HG03354 (cell line): ENCODE data around the gene GNG8.
A peak's percentile ranks its signal among the peaks of the same experiment; 100 is the strongest.
"Not testable (repeated sequence)": the region's sequence is repeated elsewhere in the genome, so short reads cannot be mapped to it uniquely, and the experiment has no call there.

Source experiments
- ATAC-seq: cut with Tn5 transposase; IDR thresholded peaks from one replicate; pipeline ENCODE4 v1.9.1; 2021; ENCODE audit warnings: mild to moderate bottlenecking; ENCODE audit not compliant: unreplicated experiment, poor library complexity, severe bottlenecking

GNG8 gene

GRCh38 chr19:46648060-46648960, 12.3 kb upstream of the GNG8 start:
- no peak for ATAC-seq

- no peak for ATAC-seq
Measured at GRCh38 chr19:46646402-46646801, 10.4 kb upstream of the GNG8 start.

DNA sequence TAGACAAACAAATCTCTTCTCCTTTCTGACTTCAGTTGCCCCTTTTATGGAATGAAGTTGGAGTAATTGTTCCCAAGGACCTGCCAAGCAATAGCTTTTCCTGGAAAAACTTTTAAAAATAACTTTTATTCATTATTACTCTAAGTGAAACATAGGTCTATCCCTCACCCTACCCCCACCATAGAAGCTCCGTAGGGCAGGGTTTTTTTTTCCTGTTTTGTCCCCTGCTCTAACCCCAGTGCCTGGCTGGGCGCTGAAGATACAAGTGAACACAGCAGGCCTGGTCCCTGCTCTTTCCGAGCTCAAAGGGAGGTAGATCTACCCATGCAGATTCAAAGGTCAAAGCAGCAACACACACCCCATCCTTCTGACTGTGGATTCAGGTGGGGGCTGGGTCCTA, 8.7 kb upstream of the GNG8 start:
- no peak for ATAC-seq

DNA sequence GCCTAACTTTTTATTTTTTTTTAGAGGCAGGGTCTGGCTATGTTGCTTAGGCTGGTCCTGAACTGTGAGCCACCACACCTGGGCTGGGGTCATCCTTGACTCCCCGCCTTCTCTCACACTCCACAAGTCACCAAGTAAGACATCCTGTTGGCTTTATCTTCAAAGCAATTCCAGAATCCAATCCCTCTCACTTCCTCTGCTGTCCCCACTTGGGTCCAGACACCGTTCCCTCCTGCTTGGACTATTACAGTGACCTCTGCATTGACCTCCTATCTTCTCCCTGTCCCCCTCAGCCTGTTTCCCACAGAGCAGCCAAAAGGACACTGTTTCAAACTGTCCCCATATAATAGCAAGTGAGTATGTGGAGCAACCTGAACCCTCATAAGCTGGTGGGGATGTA, 4.7 kb upstream of the GNG8 start:
- ATAC-seq: no peak

- ATAC-seq: no peak
Measured at GRCh38 chr19:46639358-46640182, 3.6 kb upstream of the GNG8 start.

- ATAC-seq: no peak
Measured at GRCh38 chr19:46637224-46637623, 1.2 kb upstream of the GNG8 start.

DNA sequence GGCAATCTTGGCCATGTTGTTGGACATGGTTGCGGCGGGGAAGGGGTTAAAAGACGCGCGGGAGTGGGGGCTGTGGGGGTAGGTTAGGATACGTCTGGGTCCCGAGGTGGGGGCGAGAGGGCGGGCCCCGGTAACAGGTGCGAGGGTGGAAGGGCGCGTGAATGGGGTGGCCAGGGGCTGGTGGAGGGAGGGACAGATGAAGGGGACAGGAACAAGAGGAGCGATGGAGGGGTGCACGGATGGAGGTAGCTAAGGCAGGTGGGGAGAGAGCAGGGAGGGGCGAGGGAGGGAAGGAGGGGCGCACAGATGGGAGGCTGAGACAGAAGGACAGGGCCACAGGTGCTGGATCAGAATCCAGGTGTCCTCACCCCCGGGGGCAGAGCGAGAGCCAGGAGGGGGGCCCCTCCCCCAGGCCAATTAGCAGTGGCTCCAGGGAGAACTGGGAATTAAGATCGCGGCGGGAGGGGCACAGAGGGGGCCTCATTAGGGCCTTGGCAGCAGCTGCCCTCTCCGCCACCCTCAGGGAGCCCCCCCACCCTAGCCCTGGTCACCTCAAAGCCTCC, 1.3 kb downstream of the GNG8 start:
- ATAC-seq: no peak

- peak; percentile 63 for ATAC-seq
Measured at GRCh38 chr19:46634045-46634655, 1.9 kb downstream of the GNG8 start.

GRCh38 chr19:46633130-46633529, 2.9 kb downstream of the GNG8 start:
- no peak for ATAC-seq

- ATAC-seq: no peak
Measured at GRCh38 chr19:46631481-46631880, 4.5 kb downstream of the GNG8 start.

- no peak for ATAC-seq
Measured at GRCh38 chr19:46630586-46631205, 5.3 kb downstream of the GNG8 start.

DNA sequence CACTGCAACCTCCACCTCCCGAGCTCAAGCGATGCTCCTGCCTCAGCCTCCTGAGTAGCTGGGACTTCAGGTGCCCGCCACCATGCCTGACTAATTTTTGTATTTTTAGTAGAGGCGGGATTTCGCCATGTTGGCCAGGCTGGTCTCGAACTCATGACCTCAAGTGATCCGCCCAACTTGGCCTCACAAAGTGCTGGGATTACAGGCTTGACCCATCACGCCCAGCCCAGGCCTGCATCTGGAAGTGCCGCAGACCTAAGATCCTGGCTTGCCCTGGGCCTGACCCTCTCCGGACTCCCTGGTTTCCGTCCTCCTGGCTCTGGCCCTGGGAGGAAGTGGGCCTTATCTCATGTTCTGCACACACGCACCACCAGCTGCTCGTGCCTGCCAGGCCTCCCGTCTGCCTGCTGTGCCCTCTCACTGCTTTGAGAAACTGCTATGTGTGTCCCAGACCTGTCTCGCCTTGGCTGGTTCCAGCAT, 6.4 kb downstream of the GNG8 start:
- ATAC-seq: no peak

GRCh38 chr19:46628970-46629369, 7.0 kb downstream of the GNG8 start:
- not testable (repeated sequence) for ATAC-seq

- no peak for ATAC-seq
Measured at GRCh38 chr19:46626446-46626845, 9.6 kb downstream of the GNG8 start.

DNA sequence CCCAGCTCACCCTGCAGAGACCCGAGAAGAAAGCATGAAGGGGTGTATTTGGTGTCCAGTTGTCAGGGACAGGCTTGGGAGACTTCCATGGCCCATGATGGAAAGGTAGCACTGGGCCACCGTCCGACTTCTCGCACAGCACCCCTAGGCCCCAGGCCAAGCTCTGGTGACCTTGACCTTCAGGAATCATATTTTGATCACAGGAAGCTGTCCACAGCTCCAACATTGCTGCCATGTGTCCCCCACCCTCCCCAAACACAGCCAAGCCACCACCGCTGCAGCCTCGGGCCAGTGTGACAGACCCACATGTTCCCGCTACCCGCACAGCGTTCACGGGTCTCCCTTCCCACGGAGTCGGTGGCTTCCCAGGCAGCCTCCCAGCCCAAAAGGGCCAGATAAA, 10.3 kb downstream of the GNG8 start:
- no peak for ATAC-seq

GRCh38 chr19:46624958-46625661, 10.9 kb downstream of the GNG8 start, which contains the start of gene PTGIR:
TSS of gene PTGIR (minus strand) at chr19:46625089. CDS start at chr19:46624225, 864 bp downstream.
- ATAC-seq: no peak

DNA sequence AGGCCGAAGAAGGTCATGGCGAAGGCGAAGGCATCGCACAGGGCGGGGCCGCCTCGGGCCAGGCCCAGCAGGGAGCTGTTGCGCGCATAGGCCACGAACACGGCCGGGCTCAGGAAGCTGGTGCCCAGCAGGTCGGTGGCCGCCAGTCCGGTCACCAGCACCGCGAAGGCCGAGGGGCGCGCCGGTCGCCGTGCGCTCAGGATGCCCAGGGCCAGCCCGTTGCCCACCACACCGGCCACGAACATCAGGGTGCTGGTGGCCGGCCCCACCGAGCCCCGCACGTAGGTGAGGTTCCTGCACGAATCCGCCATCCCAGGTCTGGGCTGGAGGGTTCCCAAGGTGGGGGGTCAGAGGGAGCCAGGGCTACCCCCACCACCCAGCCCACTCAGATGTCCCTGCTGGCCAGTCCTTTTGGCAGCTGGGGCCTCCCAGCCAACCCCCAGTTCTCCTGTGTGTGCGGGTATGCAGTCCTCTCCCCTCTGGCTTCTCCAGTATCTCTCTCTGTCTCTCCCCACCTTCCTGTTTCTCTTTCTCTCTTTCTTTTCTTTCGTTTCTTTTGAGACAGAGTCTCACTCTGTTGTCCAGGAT, 12.0 kb downstream of the GNG8 start:
- no peak for ATAC-seq

DNA sequence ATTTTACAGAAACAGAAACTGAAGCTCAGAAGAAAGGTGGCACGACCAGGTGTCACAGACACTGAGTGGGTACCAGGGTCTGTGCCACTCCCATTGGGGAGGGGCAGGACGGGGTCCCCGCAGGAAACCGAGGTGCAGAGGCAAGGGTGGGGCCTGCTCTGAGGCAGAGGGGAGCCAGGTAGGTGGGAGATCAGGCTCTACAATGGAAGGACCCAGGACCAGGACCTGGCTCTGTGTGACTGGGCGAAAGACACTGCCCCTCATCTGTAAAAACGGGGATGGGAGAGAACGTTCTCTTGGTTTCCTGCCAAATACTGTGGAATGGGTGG, 13.9 kb downstream of the GNG8 start:
- ATAC-seq: no peak
